ENCODE measurements around the gene FOXK2.

Gene FOXK2

DNA sequence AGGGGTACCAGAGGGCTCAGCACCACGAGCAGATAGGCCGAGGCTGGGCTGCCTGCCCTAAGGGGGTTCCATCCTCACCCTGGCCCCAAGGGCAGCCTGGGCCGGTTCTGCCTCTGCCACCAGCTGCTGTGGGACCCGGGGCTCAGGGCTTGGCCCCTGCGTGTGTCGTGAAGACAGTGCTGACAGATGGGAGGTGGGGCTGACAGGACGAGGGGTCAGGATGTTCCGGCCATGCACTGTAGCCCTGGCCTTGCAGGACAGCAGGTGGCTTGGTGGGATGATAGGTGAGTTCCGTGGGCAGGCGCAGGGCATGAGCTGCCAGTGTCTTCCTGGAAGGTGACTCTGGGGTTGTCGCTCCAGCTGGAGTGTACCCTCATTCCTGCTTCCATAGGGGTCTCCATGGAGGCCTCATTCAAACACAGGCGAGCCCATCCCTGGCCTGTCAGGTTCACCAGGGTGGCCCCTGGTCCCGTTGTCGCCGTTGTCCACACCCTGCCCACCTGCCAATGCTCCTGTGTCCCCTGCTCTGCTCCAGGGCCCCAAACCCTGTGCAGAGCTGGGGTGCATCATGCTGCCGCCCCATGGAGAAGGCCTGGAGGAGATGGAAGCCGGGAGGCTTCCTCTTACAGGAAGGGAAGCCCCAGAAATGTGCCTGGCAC is 71.5 kb downstream of the FOXK2 start:
- DNase-seq (ENCODE audit: low spot score) = no peak

DNA sequence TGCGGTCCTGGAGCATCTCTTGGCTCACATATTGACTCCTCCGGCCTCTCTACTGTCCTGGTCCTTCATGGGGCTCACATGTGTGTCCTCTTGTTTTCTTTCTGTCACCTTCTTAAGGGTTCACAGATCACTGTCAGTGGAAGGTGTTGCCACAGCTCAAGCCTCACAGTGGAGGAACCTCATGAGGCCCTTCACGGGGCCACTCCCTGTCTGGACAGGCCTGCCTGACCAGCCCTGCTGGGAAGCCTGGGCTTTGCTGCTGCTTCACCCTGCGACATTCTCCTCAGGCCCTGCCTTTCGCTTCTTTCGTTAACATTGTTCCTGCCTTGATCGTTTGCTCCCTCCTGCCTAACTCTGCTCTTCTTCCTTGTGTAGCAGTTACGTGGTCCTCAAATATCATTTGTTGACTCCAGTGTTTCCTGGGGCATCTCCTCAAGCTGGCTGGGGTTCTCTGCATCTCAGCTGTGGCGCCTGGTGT is 72.8 kb downstream of the FOXK2 start:
- no peak for DNase-seq (ENCODE audit: low spot score)

DNA sequence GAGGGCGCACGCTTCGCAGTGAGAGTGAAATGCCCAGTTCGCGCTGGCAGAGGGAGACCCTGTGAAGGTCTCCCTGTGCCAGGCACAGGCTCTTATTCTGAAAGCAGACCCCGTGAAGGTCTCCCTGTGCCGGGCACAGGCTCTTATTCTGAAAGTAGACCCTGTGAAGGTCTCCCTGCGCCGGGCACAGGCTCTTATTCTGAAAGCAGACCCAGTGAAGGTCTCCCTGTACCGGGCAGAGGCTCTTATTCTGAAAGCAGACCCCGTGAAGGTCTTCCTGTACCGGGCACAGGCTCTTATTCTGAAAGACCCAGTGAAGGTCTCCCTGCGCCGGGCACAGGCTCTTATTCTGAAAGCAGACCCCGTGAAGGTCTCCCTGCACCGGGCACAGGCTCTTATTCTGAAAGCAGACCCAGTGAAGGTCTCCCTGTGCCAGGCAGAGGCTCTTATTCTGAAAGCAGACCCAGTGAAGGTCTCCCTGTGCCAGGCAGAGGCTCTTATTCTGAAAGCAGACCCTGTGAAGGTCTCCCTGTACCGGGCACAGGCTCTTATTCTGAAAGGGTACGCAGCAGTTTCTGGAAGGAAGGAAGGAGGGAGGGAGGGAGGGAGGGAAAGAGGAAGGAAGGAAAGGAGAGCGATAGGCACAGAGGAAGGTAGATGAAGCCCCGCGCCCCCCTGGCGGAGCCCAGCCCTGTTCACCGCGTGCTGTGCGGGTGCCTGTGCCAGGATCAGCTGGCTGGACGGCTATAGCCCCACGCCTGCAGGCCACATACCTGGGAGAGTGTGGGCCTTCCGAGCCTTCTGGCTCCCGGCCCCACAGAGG is 73.4 kb downstream of the FOXK2 start:
- DNase-seq (ENCODE audit: low spot score) = no peak

DNA sequence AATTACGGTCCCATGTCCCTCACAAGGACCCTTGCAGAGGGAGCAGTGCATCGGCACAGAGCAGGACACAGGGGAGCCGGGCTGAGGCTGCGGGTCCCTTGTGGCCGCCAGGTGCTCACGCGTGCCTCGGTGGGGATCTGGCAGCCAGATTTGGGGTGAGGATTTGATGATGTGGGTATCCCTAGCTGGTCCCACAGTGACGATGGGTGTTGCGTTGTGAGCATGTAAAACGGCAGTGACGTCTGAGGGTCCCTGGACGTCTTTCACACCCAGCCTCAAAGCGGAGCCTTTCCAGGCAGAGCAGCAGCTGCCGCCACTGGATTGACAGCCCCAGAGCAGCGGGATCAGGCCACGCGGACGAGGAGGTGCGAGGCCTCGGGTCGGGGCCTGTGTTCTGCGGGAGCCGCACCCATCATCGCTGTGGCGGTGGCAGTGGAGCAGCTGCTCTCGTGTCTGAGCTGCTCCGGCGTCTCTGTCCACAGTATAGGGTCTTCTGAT is 74.1 kb downstream of the FOXK2 start:
- no peak for DNase-seq (ENCODE audit: low spot score)

DNA sequence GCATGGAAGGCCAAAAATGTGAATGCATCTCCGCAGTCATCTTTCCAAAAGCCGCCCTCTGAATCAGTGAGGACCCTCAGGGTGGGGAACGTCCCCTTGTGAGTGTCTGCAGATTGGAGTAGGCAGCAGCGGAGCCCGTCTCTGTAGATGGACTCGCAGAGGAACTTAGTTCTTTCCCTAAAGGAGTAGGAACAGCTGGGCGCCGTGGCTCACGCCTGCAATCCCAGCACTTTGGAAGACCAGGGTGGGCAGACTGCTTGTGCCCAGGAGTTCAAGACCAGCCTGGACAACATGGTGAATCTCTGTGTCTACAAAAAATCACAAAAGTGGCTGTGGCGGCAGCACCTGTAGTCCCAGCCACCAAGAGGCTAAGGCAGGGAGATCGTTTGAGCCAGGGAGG is 75.0 kb downstream of the FOXK2 start:
- DNase-seq (ENCODE audit: low spot score) = no peak

DNA sequence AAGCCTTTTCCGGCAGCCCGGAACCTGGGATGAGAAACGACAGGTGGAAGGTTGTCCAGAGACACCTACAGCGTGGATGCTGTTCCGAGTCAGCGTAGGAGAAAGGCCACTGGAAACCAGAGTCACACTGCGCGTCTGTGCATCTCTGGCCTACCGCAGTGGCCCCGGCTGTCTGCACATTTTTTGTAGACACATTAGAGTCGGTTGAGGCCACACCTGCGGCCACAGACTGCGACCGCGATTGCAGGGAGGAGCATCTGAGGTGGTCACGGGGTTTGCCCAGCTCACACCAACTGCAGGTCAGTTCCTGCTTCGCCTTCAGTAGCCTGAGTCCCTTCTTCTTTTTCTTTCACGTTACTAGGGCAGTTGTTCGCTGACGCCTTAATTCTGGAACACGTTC is 76.4 kb downstream of the FOXK2 start:
- no peak for DNase-seq (ENCODE audit: low spot score)

DNA sequence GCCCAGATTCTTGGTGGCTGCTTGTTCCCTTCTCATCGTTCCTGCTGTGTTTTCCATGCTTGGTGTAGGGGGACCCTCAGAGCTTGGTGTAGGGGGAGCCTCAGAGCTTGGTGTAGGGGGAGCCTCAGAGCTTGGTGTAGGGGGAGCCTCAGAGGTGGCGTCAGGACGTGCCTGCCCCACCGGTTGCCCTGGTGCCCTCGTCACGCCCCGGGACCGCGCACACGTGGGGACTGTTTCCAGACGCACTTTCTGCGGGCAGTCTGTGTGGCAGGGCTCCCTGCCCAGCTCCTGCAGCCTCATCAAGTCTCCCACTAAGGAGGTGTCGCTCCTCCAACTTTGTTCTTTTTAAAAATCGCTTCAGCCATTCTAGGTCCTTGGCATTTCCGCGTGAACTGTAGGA is 76.8 kb downstream of the FOXK2 start:
- DNase-seq (ENCODE audit: low spot score) = no peak

DNA sequence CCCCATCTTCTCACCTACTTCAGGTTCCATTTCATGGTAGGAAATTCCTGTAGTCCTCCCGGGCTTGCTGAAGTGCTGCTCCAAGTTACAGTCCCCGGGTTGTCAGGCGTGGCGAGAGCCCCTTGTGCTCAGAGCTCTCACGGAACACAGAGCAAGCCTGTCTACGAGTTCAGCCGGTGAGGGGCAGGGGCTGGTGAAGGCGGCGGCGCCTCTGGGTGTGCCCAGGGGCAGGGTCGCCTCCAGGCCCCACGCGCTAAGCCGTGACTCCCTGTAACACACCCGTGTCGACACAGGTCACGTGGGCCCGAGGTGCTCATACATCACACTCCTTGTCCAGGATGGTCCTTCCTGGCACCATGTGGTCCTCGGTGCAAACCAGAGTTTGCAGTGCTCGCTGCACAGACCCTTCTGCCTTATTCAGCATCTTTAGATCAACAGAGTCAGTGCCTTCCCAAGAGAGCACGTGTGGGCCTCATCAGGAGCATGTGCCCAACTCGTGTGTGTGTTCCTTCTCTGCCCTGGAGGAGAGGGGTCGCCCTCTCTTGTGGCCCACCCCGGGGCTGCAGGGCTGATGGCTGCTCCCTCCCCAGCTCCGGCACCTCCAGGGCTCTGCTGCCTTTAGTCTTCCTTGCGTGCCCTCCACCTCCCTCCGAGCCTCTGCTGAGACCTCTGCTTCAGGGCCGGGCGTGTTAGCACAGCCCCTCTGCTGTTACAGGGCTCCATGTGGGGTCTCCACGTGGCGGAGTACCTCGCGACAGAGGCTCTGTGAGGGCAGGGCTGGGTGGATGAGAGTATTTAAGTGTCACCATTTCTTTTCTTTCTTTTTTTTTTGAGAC is 77.5 kb downstream of the FOXK2 start:
- DNase-seq (ENCODE audit: low spot score) = no peak

DNA sequence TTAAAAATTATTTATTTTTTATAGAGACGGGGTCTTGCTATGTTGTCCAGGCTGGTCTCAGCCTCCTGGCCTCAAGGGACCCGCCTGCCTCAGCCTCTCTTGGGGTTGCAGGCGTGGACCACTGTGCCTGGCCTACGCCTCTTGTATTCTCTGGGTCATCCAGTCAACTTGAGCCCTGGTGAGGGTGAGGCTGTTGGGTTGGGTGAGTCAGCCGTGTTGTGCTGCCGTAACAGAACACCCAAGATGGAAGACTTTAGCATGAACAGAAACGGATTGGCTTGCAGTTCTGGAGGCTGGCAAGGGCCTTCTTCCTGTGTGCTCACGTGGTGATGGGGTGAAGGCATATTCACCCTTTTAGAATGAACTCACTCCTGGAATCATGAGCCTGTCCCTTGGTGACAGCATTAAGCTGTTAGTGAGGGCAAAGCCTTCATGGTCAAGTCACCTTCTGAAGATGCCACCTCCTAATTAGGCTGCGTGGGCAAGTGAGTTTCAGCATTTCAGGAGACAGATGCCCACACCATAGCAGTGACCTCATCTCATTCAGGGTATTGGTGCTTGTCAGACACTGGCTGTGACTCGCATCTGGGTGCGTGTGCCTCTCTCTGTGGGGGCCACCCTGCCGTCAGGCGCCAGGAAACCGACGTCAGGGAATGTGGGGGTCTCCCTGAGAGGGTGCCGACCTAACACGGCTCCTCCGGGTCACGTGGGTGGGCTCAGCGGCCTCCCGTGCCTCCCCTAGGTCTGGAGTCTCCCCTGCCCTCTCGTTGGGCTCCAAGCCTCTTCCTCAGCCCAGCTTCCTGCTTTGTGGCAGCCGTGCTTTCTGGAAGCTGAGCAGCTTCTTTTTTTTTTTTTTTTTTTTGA is 79.0 kb downstream of the FOXK2 start:
- DNase-seq (ENCODE audit: low spot score) = no peak

DNA sequence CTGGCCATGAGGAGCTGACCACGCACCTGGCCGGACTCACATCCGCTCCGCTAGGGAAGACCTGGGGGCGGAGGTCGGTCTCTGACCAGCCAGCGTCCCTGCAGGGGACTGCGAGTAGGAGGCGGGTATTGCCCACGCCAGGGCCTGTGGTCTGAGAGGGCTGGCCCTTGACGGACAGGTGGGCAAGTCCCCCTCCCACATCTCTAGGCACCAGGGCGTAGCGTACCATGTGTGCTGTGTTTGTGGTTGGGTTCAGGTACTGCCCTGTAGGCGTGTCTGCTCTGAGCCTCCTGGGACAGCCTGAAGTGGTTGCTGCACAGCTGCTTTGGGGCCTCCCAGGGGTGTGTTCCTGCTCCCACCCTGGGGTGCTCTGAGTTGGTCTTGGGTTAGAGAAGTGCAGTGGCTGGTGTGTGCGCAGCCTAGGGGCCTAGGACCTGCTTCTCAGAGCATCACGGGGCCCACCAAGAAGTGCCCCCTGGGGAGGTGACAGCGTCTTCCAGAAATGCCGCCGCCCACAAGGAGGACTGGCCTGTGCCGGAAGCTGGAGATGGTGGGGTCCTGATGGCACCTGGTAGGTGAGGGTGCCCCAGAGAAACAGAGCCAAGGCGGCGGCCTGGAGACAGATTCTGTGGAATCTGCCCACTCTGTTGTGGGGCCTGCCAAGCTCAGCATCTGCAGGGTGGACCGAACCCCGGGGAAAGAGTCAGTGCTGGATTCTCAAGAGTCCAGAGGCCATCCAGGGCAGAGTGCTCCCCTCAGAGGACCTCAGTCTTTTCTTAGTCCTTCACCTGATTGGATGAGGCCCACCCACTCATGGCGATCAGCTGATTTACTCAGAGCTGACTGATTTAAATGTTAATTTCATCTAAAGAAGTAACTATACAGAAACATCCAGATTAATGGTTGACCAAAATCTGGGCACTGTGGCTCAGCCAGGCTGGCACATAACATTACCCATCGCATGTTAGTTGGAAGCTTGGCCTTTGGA is 80.4 kb downstream of the FOXK2 start:
- DNase-seq (ENCODE audit: low spot score) = no peak

DNA sequence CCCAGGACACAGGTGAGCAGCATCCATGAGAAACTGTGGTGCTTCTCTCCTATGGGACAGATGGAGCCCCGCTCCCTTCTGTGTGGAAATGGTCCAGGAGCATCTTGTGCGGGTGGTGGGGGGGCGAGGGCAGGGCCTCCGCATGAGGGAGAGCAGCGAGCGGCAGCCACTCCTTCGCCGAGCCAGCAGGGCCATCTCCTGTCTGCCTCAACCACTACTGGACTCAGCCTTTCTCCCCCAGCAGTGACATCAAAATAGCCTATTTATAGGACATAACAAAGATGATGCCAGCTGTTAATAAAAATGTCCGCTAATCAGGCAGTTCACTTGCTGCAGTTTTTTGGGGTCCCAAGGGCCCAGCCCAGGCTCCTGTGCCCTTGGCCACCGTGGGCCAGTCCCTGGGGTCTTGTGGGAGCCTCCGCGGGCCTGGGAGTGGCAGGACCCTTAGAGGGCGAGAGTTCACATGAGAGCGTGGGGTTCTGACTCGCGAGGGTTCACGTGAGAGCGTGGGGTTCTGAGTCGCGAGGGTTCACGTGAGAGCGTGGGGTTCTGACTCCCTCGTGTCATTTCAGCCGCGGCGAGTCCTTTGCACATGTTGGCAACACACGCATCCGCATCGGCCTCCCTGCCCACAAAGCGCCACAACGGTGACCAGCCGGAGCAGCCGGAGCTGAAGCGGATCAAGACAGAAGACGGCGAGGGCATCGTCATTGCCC is 81.4 kb downstream of the FOXK2 start:
- no peak for DNase-seq (ENCODE audit: low spot score)

DNA sequence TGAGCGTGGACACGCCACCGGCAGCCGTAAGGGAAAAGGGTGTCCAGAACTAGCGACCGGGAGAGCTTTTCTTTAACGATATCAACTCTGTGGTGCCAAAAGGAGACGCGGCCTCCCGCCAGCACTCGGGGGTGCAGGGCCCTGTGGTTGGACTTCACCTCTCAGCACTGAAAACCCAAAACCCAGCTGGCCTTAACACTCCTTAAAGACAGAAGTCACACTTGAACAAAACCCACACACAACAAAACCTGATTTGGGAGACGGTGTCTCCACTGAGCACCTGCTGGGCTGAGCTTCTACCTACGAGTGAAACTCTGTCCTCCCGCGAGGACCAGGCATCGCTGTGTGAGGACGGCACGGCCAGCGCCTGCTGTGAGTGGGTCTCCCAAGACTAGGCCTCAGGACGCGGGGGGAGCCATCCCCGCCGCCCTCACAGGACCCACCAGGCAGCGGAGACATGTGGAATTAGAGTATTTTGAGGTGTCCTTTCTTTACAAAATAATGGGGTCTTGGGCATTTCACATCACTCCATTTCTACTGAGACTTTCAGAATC is 82.0 kb downstream of the FOXK2 start:
- no peak for DNase-seq (ENCODE audit: low spot score)

DNA sequence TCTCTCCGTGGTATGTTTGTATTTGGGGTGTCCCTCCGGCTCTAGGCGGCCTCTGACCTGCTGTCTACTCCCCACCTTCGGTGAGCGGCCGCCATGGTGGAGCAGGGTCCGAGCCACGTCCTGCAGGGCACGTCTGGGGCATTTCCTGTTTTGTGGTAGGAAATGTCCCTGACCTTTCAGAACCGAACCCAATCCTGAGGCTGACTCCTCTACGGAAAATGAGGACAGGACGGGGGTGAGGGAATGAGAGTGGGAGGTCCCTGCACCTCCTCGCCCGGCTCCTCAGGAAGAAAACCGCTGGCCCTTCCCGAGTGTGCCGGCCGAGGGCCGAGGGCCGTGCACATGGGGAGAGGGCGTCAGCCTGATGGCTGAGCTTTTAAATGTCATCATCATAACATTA is 83.0 kb downstream of the FOXK2 start:
- no peak for DNase-seq (ENCODE audit: low spot score)

DNA sequence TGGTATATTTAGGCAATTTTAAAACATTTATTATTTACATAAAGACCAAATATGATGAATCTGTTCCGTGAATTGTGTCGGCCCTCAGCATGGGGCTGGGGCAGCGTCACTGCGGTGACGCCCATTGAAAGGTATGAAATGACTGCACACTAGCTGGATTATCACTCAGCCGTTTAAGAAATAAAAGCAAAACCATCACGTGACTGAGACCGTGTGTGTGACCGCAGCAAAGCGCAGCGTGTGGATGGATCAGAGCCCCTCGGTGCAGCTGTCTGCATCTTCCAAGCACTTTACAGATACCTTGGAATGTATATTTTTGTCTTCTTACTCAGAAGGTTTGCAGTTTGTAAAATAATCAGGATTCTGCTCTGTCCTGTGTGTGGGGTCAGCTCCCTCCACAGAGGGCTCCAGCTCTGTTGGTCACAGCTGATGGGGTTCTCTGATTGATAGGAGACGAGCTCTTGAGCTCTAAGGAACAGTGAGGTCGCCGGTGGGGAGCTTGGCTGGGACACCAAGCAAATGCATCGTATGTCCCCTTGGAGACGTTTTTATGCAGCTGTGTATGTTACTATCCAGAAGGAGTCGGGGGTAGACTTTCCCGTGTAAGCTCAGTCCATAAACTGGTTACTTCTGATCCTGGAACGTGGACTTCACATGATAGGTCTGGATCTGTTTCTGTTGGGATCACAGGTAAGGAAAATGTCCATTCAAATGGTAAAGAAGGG is 83.6 kb downstream of the FOXK2 start:
- DNase-seq (ENCODE audit: low spot score) = no peak

DNA sequence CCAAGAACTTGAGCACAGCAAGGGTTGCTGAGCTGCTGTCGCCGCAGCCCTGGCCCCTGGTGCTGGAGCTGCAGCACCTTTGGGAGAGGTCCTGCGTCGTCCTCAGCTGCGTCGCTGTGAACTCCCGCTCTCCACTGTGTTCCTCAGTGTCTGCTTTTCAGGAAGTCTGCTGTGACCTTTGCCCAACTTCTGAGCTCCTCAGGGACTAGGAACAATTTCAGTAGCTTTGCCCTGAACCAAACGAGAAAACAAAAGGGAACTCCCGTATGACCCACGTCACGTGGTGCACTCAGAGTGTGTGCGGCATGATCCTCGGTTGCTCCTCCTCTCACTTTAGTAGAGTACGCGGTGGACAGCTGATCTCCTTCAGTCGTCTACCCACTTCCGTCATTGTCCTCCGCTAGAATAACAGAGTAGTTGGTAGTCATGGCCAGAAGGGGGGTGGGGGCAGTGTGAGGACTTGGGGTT is 84.5 kb downstream of the FOXK2 start:
- no peak for DNase-seq (ENCODE audit: low spot score)

DNA sequence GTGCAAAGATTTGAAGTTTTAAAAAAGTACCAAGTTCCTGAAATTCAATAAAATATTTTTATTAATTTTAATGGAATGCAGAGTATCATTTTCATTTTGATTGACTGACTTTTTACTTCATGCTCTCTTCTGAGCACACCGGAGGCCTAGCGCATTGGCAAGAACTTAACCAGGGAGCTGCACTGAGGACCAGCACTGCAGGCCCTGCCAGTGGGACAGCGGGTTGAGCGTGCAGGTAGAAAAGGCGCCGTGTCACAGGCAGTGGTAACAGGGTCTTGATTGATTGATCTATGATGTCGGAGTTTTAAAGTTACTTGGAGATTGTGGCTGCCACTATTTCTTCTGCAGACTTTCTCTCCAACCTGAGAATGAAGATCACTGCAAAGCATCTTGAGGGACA is 85.0 kb downstream of the FOXK2 start:
- DNase-seq (ENCODE audit: low spot score) = no peak

DNA sequence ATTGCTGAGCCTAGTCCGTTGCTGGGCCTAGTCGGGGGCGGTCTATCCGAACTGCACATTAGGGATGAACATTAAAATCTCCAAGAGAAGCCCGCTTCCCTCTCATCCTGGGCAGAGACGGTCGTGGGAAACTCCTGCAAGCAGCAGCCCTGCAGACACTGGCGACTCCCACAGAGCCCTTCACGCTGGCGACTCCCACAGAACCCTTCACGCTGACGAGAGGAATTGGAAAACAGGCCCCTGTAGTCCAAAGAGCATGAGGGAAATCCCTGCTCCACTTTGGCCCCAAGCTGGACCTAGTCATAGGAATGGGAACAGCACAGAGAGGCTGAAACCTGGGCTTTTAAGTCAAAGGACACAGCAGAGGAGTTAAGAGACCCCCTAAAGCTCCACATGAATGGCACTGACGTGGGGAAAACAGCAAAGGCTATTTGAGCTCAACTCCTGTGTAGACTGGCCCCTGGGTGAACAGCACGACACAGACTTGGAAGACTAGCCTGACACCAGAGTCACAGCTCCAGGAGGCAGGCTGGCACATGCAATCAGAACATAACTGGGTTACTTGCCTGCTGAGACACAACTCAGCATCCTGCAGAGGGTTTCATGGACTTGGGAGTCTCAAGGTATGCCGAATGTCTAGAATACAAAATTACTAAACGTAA is 86.5 kb downstream of the FOXK2 start:
- DNase-seq (ENCODE audit: low spot score) = no peak

DNA sequence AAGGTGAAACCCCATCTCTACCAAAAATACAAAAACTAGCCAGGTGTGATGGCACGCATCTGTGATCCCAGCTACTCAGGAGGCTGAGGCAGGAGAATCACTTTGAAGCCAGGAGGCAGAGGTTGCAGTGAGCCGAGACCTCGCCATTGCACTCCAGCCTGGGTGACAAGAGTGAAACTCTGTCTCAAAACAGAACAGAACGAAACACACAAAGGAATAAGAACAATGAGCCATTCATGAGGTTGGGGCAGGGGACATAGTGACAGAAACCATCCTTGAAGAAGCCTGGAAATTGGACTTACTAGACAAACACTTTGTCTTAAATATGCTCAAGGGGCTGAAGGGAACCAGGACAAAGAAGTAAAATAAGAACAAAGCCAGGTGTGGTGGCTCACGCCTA is 89.3 kb downstream of the FOXK2 start:
- DNase-seq (ENCODE audit: low spot score) = no peak

All from HuH-7.5 (cell line).